Subcutaneous adipose tissue (tissue), 4 donors: ENCODE results near the gene LHFPL2. TPM values are rescaled to one million over a fixed set of nuclear protein-coding genes. Genes with fewer than 3 reads are reported as not detected.

Experiments used
- total RNA-seq, 4 donors: library from RNA; depleted of rRNA; stranded (reverse); fragments of >200 nt; gene quantifications; one replicate each; pipeline ENCODE4 v1.1.0, GENCODE V29; 2016
- TF ChIP-seq, protein P1 (sequence below): fragments of 450-650 bp; IDR thresholded peaks from one replicate; pipeline ENCODE4 v1.5.1; 2016; ENCODE audit warnings: low read depth, mild to moderate bottlenecking, control low read depth, antibody characterized with exemption, moderate library complexity

LHFPL2 gene
- total RNA-seq, 4 donors from 2014 or later: 18.5 to 104 (median 30.0) TPM

DNA sequence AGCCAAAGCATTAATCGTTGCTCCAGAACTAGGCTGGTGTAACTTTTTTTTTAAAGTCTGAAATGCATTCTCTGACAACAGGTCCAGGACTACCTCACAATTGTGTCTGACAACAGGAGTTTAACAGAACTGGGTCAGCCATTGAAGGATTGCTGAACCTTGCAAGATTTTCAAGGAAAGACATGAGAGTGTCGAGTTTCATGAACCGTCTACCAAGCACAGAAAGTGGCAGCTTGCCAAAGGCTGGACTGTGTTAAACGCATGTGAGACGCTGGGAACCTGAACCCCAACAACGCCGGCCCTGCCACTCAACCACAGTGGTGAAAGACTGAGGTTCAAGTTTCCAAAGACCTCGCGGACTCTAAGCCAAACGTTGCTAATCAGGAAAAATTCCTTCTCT, 79.1 kb downstream of the LHFPL2 start:
- TF ChIP-seq, protein P1, sequence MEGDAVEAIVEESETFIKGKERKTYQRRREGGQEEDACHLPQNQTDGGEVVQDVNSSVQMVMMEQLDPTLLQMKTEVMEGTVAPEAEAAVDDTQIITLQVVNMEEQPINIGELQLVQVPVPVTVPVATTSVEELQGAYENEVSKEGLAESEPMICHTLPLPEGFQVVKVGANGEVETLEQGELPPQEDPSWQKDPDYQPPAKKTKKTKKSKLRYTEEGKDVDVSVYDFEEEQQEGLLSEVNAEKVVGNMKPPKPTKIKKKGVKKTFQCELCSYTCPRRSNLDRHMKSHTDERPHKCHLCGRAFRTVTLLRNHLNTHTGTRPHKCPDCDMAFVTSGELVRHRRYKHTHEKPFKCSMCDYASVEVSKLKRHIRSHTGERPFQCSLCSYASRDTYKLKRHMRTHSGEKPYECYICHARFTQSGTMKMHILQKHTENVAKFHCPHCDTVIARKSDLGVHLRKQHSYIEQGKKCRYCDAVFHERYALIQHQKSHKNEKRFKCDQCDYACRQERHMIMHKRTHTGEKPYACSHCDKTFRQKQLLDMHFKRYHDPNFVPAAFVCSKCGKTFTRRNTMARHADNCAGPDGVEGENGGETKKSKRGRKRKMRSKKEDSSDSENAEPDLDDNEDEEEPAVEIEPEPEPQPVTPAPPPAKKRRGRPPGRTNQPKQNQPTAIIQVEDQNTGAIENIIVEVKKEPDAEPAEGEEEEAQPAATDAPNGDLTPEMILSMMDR: no peak

DNA sequence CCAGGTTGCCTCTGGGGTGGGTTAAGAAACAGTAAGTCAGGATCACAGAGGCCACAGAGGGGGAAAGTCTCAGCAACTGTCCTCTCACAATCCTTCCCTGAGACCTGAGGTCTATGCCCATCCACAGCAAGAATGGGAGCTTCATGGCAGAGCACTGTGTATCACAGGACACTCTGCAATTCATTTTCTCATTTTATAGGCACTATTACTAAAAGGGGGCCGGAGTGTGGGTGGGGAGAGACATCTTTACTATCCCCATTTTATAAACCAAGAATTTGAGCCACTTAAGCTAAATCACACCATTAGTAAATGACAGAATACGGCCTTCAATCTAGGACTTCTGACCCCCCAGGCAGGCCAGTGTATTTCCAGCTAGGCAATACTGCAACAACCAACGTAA, 79.9 kb downstream of the LHFPL2 start:
- TF ChIP-seq, protein P1: no peak

DNA sequence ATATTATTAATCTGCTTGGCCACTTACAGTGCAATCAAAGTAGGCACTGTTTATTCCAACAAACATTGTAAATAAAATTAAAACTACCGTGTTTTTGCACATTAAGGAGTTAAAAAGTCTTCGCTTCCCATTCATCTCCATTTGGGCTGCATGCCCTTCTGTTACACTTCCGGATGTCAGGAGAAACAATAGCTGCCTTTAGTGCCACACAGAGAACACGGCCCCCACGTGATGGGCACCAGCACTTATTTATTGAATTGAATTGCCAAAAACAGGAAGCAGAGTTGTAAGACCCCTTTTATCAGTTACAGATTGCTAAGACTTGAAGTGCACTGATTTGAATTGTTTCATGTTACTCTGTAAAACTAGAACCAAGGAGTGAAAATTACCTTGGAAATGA, 80.4 kb downstream of the LHFPL2 start:
- TF ChIP-seq, protein P1: no peak

DNA sequence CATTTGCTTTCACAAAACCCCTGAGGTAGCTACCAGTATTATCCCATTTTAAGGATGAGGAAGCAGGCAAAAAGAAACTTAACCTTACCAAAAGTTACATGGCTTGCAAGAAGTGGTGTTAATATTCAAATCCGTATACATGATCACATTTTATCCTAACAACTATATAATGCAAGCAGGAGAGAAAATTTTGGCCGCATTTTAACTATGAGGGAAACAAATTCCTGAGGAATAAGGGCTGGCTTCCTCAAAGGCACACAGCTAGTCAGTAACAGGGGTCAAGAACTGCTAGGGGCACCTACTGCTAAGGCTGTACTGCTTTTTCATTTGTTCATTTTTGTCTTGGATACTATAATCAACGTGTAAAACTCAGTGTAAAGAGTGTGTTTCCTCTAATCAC, 81.0 kb downstream of the LHFPL2 start:
- TF ChIP-seq, protein P1: no peak

DNA sequence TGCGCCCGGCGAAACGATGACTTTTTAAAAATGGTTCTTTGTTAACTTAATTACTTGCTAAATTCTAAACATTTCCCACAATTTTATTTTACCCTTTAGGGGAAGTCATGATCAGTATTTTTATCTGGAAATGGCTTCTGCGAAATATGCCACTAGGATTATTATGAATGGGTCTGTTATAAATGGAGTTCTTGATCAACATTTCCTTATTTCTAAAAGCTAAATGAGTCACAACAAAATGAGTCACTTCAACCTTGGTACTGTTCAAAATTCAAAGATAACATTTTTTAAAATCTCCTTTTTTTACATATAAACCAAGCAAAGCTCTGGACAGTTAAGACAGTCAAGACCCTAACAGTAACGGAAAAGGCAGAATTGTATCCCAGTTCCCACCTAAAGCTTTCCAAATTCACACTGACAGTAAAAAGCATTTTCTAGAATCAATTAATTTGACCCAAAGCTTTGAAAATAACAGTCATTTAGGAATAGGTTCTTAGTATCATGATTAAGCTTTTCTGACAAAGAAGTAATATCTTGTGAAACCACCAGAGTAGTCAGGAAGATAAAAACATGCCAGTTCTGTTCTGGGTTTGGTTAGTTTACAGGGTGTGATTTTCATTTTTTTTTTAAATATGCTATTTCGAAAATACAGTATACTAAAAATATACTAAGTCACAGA, 81.7 kb downstream of the LHFPL2 start:
- TF ChIP-seq, protein P1: no peak

DNA sequence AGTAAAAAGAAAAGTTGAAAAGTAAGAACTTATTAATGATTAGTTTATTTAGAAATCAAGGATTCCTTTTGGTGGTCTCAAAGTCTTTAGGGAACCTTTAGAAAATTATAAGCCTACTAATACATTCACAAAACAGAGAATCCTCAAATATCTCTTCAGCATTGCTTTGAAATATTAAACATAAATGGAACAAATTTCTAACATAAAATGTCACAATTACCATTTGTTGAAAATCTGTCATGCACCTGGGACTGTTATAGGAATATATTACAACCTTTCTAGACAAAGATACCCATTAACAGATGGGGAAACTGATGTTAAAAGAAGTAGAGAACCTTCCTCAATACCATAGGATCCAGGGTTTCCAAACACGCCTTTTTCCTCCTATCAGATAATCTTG, 83.2 kb downstream of the LHFPL2 start:
- TF ChIP-seq, protein P1: no peak

DNA sequence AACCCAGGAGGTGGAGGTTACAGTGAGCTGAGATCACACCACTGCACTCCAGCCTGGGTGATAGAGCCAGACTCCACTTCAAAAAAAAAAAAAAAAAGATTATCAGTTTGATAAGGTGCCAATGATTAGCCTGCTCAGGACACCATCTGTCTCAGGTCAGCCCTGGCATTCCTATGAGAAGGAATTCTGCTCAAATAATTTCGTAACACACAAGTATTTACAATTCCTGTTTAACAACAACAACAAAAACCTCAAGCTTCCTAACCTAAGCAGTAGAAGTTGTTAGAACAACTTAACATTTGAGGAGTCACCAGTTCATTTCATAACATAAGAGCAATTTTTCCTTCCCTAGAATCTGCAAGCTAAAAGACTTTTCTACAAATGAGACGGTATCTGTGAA, 85.0 kb downstream of the LHFPL2 start:
- TF ChIP-seq, protein P1: no peak
